Fibroblast of lung (primary cell): ENCODE data around the gene ZNF146.

Experiments
- CTCF ChIP-seq, 2 donors: IDR thresholded peaks in 1 of 2; conservative IDR thresholded peaks in 1 of 2; 1 replicate in 1 of 2; 2 replicates in 1 of 2; pipeline ENCODE4 v1.5.1; 2011 to 2012; ENCODE audit warnings: low read length in 2 of 2, control low read depth in 1 of 2, inconsistent platforms in 1 of 2, low read depth in 1 of 2, mild to moderate bottlenecking in 1 of 2
- EZH2 ChIP-seq: IDR thresholded peaks from 2 replicates; pipeline ENCODE4 v1.5.1; 2012; ENCODE audit warnings: low read length, control low read depth, mild to moderate bottlenecking; ENCODE audit errors: missing control alignments

- no peak for TF ChIP-seq CTCF (conservative IDR thresholded peaks at IDR 0.05 in 1 of 2, IDR thresholded peaks at IDR 0.05 in 1 of 2; ENCODE audit: low read depth in 1 of 2, low read length in 2 of 2)
- TF ChIP-seq EZH2, result no peak
Observed at GRCh38 chr19:36259211-36259610, 44.3 kb downstream of the ZNF146 start.
